Breast epithelium (tissue), 4 donors: ENCODE measurements around the gene NECTIN1. TPM values are rescaled to one million over a fixed set of nuclear protein-coding genes. Genes with fewer than 3 reads are reported as not detected.

ENCODE experiments used
- DNase-seq, 2 donors: peaks; one replicate each; pipeline ENCODE4 v3.0.0-alpha.2; 2019; ENCODE audit warnings: low spot score in 2 of 2
- H3K27ac ChIP-seq, 2 donors: fragments of 200-600 bp; sonication (generic) in 1 of 2; one replicate each; pipeline ENCODE4 v1.5.1; 2016 to 2019; ENCODE audit warnings: mild to moderate bottlenecking in 1 of 2
- H3K27me3 ChIP-seq, 2 donors: fragments of 200-600 bp; sonication (generic) in 1 of 2; one replicate each; pipeline versions ENCODE4 v1.5.1 to v1.6.0; 2017 to 2019; ENCODE audit warnings: control low read depth in 1 of 2, mild to moderate bottlenecking in 1 of 2
- H3K36me3 ChIP-seq: fragments of 200-600 bp; one replicate; pipeline ENCODE4 v1.5.1; 2019
- H3K4me1 ChIP-seq, 2 donors: fragments of 200-600 bp; sonication (generic); one replicate each; pipeline ENCODE4 v1.5.1; 2016 to 2019; ENCODE audit warnings: control low read depth in 1 of 2
- H3K4me3 ChIP-seq, 3 donors: fragments of 200-600 bp; sonication (generic); 1 replicate in 2 of 3; 2 replicates in 1 of 3; pipeline ENCODE4 v1.5.1; 2016 to 2019; ENCODE audit warnings: mild to moderate bottlenecking in 3 of 3, moderate library complexity in 2 of 3
- H3K9me3 ChIP-seq, 2 donors: fragments of 200-600 bp; sonication (generic) in 1 of 2; one replicate each; pipeline ENCODE4 v1.5.1; 2016 to 2019; ENCODE audit warnings: control low read depth in 1 of 2
- POLR2A ChIP-seq: fragments of 450-650 bp; IDR thresholded peaks from one replicate; pipeline ENCODE4 v1.6.1; 2016; ENCODE audit warnings: antibody characterized with exemption, mild to moderate bottlenecking, moderate library complexity
- POLR2AphosphoS5 ChIP-seq, 3 donors: sonication (generic); formaldehyde crosslinking; IDR thresholded peaks; one replicate each; pipeline ENCODE4 v1.6.1; 2017; ENCODE audit warnings: antibody characterized with exemption in 3 of 3
- intact Hi-C: fragments of 100-400 bp; cut with DNase I; formaldehyde crosslinking; loops from one replicate; pipeline ENCODE4 v1.15.1; 2023; ENCODE audit warnings: low total_unique reads
- total RNA-seq, 3 donors: library from RNA; depleted of rRNA; stranded (reverse); fragments of >200 nt; gene quantifications; one replicate each; pipeline ENCODE4 v1.1.0, GENCODE V29; 2016
- TF ChIP-seq, protein P1 (sequence below), 3 donors: fragments of 450-650 bp; IDR thresholded peaks; one replicate each; pipeline ENCODE4 v1.5.1; 2016 to 2017; ENCODE audit warnings: antibody characterized with exemption in 3 of 3, mild to moderate bottlenecking in 3 of 3, moderate library complexity in 3 of 3

The NECTIN1 gene
- total RNA-seq, 3 donors from 2014 or later, result 2.6 to 6.6 (median 4.5) TPM

DNA sequence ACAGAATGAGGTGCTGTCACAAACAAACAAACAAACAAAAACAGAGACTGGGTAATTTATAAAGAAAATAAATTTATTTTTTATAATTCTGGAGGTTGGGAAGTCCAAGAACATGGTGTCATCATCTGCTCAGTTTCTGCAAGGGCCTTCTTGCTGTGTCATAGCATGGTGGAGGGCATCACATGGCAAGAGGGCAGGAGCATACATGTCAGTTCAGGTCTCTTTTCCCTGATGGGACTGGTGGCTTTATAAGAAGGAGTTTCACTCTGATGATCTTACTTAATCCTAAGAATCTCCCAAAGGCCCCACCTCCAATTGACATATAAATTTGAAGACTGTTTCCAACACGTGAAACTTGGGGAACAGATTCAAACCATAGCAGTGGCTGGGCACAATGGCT is 135.7 kb downstream of the NECTIN1 start:
- intact Hi-C loops, result no loop called here
- no peak overlapping the region for H3K4me3 ChIP-seq
- H3K4me1 ChIP-seq, result no peaks in the 10 kb centered on the region
- no peaks in the 10 kb centered on the region for H3K27me3 ChIP-seq
- H3K36me3 ChIP-seq, result no peaks in the 10 kb centered on the region
- no peak for DNase-seq
- TF ChIP-seq POLR2AphosphoS5 (IDR thresholded peaks at IDR 0.05), result no peak
- TF ChIP-seq POLR2A, result no peak
- TF ChIP-seq, protein P1, sequence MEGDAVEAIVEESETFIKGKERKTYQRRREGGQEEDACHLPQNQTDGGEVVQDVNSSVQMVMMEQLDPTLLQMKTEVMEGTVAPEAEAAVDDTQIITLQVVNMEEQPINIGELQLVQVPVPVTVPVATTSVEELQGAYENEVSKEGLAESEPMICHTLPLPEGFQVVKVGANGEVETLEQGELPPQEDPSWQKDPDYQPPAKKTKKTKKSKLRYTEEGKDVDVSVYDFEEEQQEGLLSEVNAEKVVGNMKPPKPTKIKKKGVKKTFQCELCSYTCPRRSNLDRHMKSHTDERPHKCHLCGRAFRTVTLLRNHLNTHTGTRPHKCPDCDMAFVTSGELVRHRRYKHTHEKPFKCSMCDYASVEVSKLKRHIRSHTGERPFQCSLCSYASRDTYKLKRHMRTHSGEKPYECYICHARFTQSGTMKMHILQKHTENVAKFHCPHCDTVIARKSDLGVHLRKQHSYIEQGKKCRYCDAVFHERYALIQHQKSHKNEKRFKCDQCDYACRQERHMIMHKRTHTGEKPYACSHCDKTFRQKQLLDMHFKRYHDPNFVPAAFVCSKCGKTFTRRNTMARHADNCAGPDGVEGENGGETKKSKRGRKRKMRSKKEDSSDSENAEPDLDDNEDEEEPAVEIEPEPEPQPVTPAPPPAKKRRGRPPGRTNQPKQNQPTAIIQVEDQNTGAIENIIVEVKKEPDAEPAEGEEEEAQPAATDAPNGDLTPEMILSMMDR (IDR thresholded peaks at IDR 0.05), result no peak
- H3K27ac ChIP-seq, result no peak overlapping the region
- H3K9me3 ChIP-seq, result no peaks in the 10 kb centered on the region

DNA sequence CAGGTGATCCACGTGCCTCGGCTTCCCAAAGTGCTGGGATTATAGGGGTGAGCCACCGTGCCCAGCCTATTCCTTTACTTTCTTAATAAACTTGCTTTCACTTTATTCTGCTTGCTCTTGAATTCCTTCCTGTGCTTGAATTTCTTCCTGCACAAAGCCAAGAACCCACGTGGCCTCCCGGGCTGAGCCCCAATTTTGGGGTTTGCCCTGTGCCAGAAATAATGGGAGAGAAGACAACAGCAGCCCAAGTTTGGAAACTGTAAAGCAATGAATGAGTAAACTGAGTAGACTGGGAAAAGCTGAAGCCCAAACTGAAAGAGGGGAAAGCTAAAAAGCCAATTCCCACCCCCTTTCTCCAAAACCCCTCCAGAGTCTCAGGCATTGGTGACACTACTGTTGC is 136.4 kb downstream of the NECTIN1 start:
- Histone ChIP-seq H3K9me3 (no peaks in the 10 kb centered on the region), H3K27ac (no peak overlapping the region), H3K4me3 (peak overlapping the region in 1 of 3 donors; percentile 8), H3K36me3 (no peaks in the 10 kb centered on the region), H3K4me1 (no peaks in the 10 kb centered on the region), H3K27me3 (no peaks in the 10 kb centered on the region)
- DNase-seq, result peak in 1 of 2 donors; percentile 42
- no peak for TF ChIP-seq POLR2A
- TF ChIP-seq, protein P1 (IDR thresholded peaks at IDR 0.05), result no peak
- no peak for TF ChIP-seq POLR2AphosphoS5 (IDR thresholded peaks at IDR 0.05)
- intact Hi-C loops, result no loop called here

DNA sequence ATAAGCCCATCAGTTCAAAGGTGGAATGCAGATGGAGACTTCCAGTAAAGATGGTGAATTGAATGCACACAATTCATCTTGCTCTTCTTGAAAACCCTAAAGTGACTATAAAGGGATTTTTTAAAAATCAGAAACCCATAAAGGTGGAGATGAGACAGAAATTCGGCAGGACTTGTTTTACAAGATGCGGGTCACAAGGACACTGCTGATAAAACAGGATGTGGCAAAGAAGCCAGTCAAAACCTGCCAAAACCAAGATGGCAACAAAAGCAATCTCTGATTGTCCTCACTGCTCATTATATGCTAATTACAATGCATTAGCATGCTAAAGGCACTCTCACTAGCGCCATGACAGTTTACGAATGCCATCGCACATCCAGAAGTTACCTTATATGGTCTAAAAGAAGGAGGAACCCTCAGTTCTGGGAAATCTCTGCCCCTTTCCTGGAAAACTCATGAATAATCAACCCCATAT is 137.1 kb downstream of the NECTIN1 start:
- Histone ChIP-seq H3K27ac (no peak overlapping the region), H3K36me3 (no peaks in the 10 kb centered on the region), H3K27me3 (no peaks in the 10 kb centered on the region), H3K9me3 (no peaks in the 10 kb centered on the region), H3K4me1 (no peaks in the 10 kb centered on the region), H3K4me3 (no peak overlapping the region)
- DNase-seq, result no peak
- TF ChIP-seq, protein P1 (IDR thresholded peaks at IDR 0.05), result no peak
- no peak for TF ChIP-seq POLR2A
- no peak for TF ChIP-seq POLR2AphosphoS5 (IDR thresholded peaks at IDR 0.05)
- intact Hi-C loops, result no loop called here

DNA sequence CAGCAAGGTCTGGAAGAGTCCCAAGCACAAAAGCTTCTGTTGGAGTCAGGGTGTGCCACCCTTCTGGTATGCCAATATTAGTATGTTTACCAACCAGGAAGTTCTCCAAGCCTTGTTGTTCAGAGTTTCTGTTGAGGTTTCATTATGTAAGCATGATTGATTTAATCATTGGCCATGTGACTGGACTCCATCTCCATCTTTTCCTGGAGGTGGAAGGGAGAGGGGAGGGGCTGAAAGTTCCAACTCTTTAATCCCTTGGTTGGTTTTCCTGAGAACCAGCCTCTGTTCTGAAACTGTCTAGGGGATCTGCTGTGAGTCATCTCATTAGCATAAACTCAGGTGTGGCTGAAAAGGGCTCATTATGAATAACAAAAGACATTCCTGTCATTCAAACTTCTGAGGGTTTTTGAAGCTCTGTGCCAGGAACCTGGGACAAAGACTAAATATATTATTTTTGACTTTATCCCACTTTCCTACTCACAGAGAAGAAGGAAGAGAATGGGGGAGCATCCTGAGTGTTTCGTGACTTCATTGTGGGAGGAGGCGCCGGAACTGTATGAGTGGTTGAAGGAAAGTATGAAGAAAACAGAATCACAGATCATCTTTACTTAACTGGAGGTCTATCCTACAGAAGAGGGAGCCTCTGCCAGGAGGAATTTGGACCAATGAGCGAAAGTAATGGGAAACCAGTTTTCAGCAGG is 138.2 kb downstream of the NECTIN1 start:
- no peak overlapping the region for H3K4me3 ChIP-seq
- no peaks in the 10 kb centered on the region for H3K9me3 ChIP-seq
- H3K36me3 ChIP-seq, result no peaks in the 10 kb centered on the region
- H3K27ac ChIP-seq, result peak overlapping the region in 1 of 2 donors; percentile 49
- intact Hi-C loops, result no loop called here
- no peaks in the 10 kb centered on the region for H3K27me3 ChIP-seq
- no peak for TF ChIP-seq POLR2AphosphoS5 (IDR thresholded peaks at IDR 0.05)
- TF ChIP-seq POLR2A, result no peak
- TF ChIP-seq, protein P1 (IDR thresholded peaks at IDR 0.05), result no peak
- no peaks in the 10 kb centered on the region for H3K4me1 ChIP-seq
- peak in 1 of 2 donors; percentile 24 for DNase-seq

DNA sequence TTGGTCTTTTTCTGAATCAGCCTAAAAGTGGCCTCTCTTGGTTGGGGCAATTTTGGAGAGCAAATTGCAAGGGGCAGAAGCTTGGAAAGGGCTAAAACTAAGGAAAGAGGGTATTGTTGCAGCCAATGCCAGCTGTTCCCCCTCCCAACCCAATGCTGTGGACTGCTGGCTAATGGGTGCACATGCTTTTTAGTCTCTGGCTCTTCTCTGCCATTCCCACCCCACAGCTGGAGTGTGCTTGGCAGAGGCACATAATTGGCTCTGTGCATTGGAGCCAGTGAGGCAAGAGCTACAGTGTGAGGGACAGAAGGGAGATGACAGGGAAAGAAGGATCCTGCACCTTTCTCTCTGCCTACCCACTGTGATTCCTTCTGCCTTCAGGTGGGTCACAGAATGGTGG is 140.0 kb downstream of the NECTIN1 start:
- no peak for DNase-seq
- H3K4me3 ChIP-seq, result no peak overlapping the region
- H3K27ac ChIP-seq, result no peak overlapping the region
- H3K4me1 ChIP-seq, result peaks cover 0 to 4% of the 10 kb centered on the region in 2 donors
- no peaks in the 10 kb centered on the region for H3K9me3 ChIP-seq
- H3K27me3 ChIP-seq, result no peaks in the 10 kb centered on the region
- intact Hi-C loops, result no loop called here
- TF ChIP-seq POLR2A (no peak), POLR2AphosphoS5 (IDR thresholded peaks at IDR 0.05) (no peak)
- TF ChIP-seq, protein P1 (IDR thresholded peaks at IDR 0.05), result no peak
- H3K36me3 ChIP-seq, result no peaks in the 10 kb centered on the region
